Ascending aorta (tissue), 2 donors: ENCODE measurements around the gene CDH13. TPM values are rescaled to one million over a fixed set of nuclear protein-coding genes. Genes with fewer than 3 reads are reported as not detected.

Experiments used
- DNase-seq, 2 donors: peaks; one replicate each; pipeline ENCODE4 v3.0.0-alpha.2; 2019; ENCODE audit warnings: low spot score in 2 of 2
- H3K27ac ChIP-seq, 2 donors: fragments of 200-600 bp; sonication (generic); one replicate each; pipeline ENCODE4 v1.5.1; 2016 to 2017; ENCODE audit warnings: mild to moderate bottlenecking in 1 of 2
- H3K27me3 ChIP-seq: fragments of 200-600 bp; sonication (generic); one replicate; pipeline ENCODE4 v1.5.1; 2017
- H3K36me3 ChIP-seq, 2 donors: fragments of 200-600 bp; sonication (generic); one replicate each; pipeline ENCODE4 v1.5.1; 2016
- H3K4me1 ChIP-seq, 2 donors: fragments of 200-600 bp; sonication (generic); one replicate each; pipeline ENCODE4 v1.5.1; 2016 to 2017; ENCODE audit warnings: mild to moderate bottlenecking in 1 of 2
- H3K4me3 ChIP-seq, 2 donors: fragments of 200-600 bp; sonication (generic); one replicate each; pipeline ENCODE4 v1.5.1; 2016 to 2017; ENCODE audit warnings: mild to moderate bottlenecking in 1 of 2
- H3K9me3 ChIP-seq, 2 donors: fragments of 200-600 bp; sonication (generic); one replicate each; pipeline ENCODE4 v1.5.1; 2016
- intact Hi-C: fragments of 100-400 bp; cut with DNase I; formaldehyde crosslinking; loops from one replicate; pipeline ENCODE4 v1.15.1; 2023
- total RNA-seq: library from RNA; depleted of rRNA; stranded (reverse); fragments of >200 nt; gene quantifications from one replicate; pipeline ENCODE4 v1.1.0, GENCODE V29; 2016
- TF ChIP-seq, protein P1 (sequence below), 3 experiments: fragments of 200-600 bp in 2 of 3; fragments of 450-650 bp in 1 of 3; sonication (generic) in 2 of 3; IDR thresholded peaks; one replicate each; pipeline ENCODE4 v1.5.1; 2016 to 2019; ENCODE audit warnings: antibody characterized with exemption in 3 of 3, mild to moderate bottlenecking in 1 of 3, moderate library complexity in 1 of 3

CDH13 gene
- total RNA-seq, 1 donor from 2014 or later = 160 TPM

DNA sequence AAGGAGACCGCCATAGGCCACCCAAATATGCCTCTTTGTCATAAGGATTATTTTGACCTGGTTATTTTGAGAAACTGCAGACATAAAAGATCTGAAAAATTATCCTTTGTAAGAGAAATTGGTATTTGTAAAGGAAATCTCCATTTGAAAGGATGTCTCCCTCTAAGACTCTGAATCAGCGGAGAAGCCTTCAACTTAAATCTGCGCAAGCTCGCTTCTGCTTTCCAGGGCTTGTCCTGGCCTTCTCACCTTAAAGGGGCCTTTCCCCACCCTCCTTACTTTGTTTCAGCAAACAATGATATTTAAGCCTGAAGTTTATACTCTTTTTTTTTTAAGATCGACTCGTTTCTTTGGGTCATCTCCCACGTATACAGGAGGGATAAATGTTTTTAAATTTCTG lies 1215.5 kb downstream of the CDH13 start:
- DNase-seq = no peak
- no peaks in the 10 kb centered on the region for H3K27me3 ChIP-seq
- no peak overlapping the region for H3K4me3 ChIP-seq
- H3K27ac ChIP-seq = no peak overlapping the region
- no peaks in the 10 kb centered on the region for H3K4me1 ChIP-seq
- no peaks in the 10 kb centered on the region for H3K9me3 ChIP-seq
- intact Hi-C loops = no loop called here
- TF ChIP-seq, protein P1, sequence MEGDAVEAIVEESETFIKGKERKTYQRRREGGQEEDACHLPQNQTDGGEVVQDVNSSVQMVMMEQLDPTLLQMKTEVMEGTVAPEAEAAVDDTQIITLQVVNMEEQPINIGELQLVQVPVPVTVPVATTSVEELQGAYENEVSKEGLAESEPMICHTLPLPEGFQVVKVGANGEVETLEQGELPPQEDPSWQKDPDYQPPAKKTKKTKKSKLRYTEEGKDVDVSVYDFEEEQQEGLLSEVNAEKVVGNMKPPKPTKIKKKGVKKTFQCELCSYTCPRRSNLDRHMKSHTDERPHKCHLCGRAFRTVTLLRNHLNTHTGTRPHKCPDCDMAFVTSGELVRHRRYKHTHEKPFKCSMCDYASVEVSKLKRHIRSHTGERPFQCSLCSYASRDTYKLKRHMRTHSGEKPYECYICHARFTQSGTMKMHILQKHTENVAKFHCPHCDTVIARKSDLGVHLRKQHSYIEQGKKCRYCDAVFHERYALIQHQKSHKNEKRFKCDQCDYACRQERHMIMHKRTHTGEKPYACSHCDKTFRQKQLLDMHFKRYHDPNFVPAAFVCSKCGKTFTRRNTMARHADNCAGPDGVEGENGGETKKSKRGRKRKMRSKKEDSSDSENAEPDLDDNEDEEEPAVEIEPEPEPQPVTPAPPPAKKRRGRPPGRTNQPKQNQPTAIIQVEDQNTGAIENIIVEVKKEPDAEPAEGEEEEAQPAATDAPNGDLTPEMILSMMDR (IDR thresholded peaks at IDR 0.05) = no peak
- H3K36me3 ChIP-seq = no peaks in the 10 kb centered on the region

GRCh38 chr16:83842756-83843507 lies 1216.2 kb downstream of the CDH13 start:
- no peaks in the 10 kb centered on the region for H3K4me1 ChIP-seq
- H3K4me3 ChIP-seq = no peak overlapping the region
- no peaks in the 10 kb centered on the region for H3K27me3 ChIP-seq
- H3K27ac ChIP-seq = no peak overlapping the region
- DNase-seq = no peak
- H3K9me3 ChIP-seq = no peaks in the 10 kb centered on the region
- no peaks in the 10 kb centered on the region for H3K36me3 ChIP-seq
- intact Hi-C loops = no loop called here
- TF ChIP-seq, protein P1 (IDR thresholded peaks at IDR 0.05) = no peak

- no peaks in the 10 kb centered on the region for H3K9me3 ChIP-seq
- no peak for DNase-seq
- no peaks in the 10 kb centered on the region for H3K4me1 ChIP-seq
- no peak overlapping the region for H3K27ac ChIP-seq
- no peak overlapping the region for H3K4me3 ChIP-seq
- H3K36me3 ChIP-seq = no peaks in the 10 kb centered on the region
- TF ChIP-seq, protein P1 (IDR thresholded peaks at IDR 0.05) = no peak
- intact Hi-C loops = no loop called here
- no peaks in the 10 kb centered on the region for H3K27me3 ChIP-seq
Observed at GRCh38 chr16:83843657-83844056, 1216.9 kb downstream of the CDH13 start.

DNA sequence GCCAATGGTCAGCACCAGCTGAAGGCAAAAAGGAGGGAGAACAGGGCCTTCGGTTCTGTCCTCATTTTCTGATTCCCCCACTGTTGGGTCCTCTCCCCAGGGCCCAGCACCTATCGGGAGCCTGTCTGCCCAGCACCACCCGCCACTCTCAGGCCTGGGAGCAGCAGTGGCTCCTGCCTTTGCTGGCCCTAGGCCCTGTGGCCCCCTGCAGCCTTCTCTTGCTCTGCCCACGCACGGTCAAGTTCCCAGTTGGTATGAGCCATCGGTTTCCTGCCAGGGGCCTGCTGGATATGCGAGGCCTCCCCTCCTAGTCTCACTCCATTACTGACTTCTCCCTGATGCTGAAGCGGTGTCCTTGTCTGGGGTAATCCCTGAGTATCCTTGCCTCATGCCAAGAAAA lies 1218.5 kb downstream of the CDH13 start:
- Histone ChIP-seq H3K9me3 (no peaks in the 10 kb centered on the region), H3K4me3 (no peak overlapping the region), H3K27me3 (no peaks in the 10 kb centered on the region), H3K4me1 (no peaks in the 10 kb centered on the region), H3K36me3 (no peaks in the 10 kb centered on the region), H3K27ac (no peak overlapping the region)
- no peak for DNase-seq
- intact Hi-C loops = no loop called here
- TF ChIP-seq, protein P1 (IDR thresholded peaks at IDR 0.05) = no peak

- Histone ChIP-seq H3K4me3 (no peak overlapping the region), H3K36me3 (no peaks in the 10 kb centered on the region), H3K27me3 (no peaks in the 10 kb centered on the region), H3K4me1 (no peaks in the 10 kb centered on the region), H3K9me3 (no peaks in the 10 kb centered on the region), H3K27ac (no peak overlapping the region)
- intact Hi-C loops = no loop called here
- DNase-seq = no peak
- TF ChIP-seq, protein P1 (IDR thresholded peaks at IDR 0.05) = no peak
Observed at GRCh38 chr16:83847371-83848225, 1220.8 kb downstream of the CDH13 start.
